Endodermal cell (in vitro differentiated cells): Measurements from ENCODE around the gene ALCAM. TPM values are rescaled to one million over a fixed set of nuclear protein-coding genes. Genes with fewer than 3 reads are reported as not detected.

ENCODE experiments used
- DNase-seq: peaks from one replicate; pipeline ENCODE4 v3.0.0-alpha.2; 2017
- H3K27ac ChIP-seq: 2 replicates; pipeline ENCODE4 v1.5.1; 2013; ENCODE audit warnings: mild to moderate bottlenecking, low read depth, low read length, moderate library complexity
- H3K27me3 ChIP-seq: 2 replicates; pipeline ENCODE4 v1.6.1; 2013; ENCODE audit warnings: mild to moderate bottlenecking, low read length, moderate library complexity; ENCODE audit not compliant: insufficient read depth, control insufficient read depth, poor library complexity, severe bottlenecking
- H3K36me3 ChIP-seq: 2 replicates; pipeline ENCODE4 v1.7.0; 2013; ENCODE audit warnings: mild to moderate bottlenecking, low read length, moderate library complexity; ENCODE audit not compliant: control insufficient read depth, insufficient read depth
- H3K4me1 ChIP-seq: one replicate; pipeline ENCODE4 v1.7.0; 2013; ENCODE audit warnings: low read length; ENCODE audit not compliant: control insufficient read depth, insufficient read depth
- H3K4me3 ChIP-seq: 2 replicates; pipeline ENCODE4 v1.5.1; 2013; ENCODE audit warnings: mild to moderate bottlenecking, low read length, moderate library complexity
- H3K9ac ChIP-seq: 2 replicates; pipeline ENCODE4 v1.6.1; 2013; ENCODE audit warnings: mild to moderate bottlenecking, low read length, moderate library complexity; ENCODE audit not compliant: poor library complexity, severe bottlenecking; ENCODE audit errors: extremely low read depth
- H3K9me3 ChIP-seq: 2 replicates; pipeline ENCODE4 v1.6.1; 2013; ENCODE audit warnings: mild to moderate bottlenecking, low read length, moderate library complexity; ENCODE audit not compliant: control insufficient read depth
- H3K27ac Mint-ChIP-seq: 2 replicates; pipeline ENCODE4 v1.8.0; 2020; ENCODE audit warnings: mixed read lengths
- H3K27me3 Mint-ChIP-seq: 2 replicates; pipeline ENCODE4 v1.8.0; 2021; ENCODE audit warnings: mild to moderate bottlenecking, mixed read lengths; ENCODE audit not compliant: insufficient read depth
- H3K36me3 Mint-ChIP-seq: 2 replicates; pipeline ENCODE4 v1.8.0; 2020; ENCODE audit warnings: low read depth, mixed read lengths
- H3K4me1 Mint-ChIP-seq: 2 replicates; pipeline ENCODE4 v1.8.0; 2020; ENCODE audit warnings: mixed read lengths
- H3K4me3 Mint-ChIP-seq: 2 replicates; pipeline ENCODE4 v1.8.0; 2020; ENCODE audit warnings: mild to moderate bottlenecking, moderate library complexity, mixed read lengths
- H3K9me3 Mint-ChIP-seq: 2 replicates; pipeline ENCODE4 v1.8.0; 2020; ENCODE audit warnings: mild to moderate bottlenecking, mixed read lengths
- CTCF ChIP-seq: fragments of 200-600 bp; sonication (generic); conservative IDR thresholded peaks from 2 replicates; pipeline ENCODE4 v1.5.0; 2021; ENCODE audit warnings: antibody characterized with exemption, mild to moderate bottlenecking
- WGBS, 2 experiments: methylation state at CpG; one replicate each; pipeline versions ENCODE4 v1.1.5 to v1.1.7; 2013; ENCODE audit warnings: missing lambda C conversion rate in 2 of 2, mixed read lengths in 1 of 2; ENCODE audit not compliant: insufficient coverage in 1 of 2, insufficient read length in 1 of 2; 5-methylcytosine and 5-hydroxymethylcytosine counted together
- total RNA-seq, 2 donors: library from RNA; stranded (reverse); fragmentation: NEBNext Ultra II Directional in 1 of 2; extraction: Animal tissue kit (Norgen Biotek cat#: 25700) in 1 of 2; gene quantifications; 2 replicates in 1 of 2; 3 replicates in 1 of 2; pipeline ENCODE4 v1.2.1, GENCODE V29; 2021

ALCAM gene
- total RNA-seq, 2 donors from 2014 or later: 19.3 to 36.5 TPM

- Mint-ChIP-seq H3K9me3 (peaks cover 7% of the 10 kb centered on the region), H3K4me1 (no peaks in the 10 kb centered on the region), H3K4me3 (no peak overlapping the region), H3K27ac (no peak overlapping the region), H3K27me3 (no peaks in the 10 kb centered on the region), H3K36me3 (peaks cover 2% of the 10 kb centered on the region)
- 90 to 93% methylated on average over 2 to 7 of the region's 7 CpGs for WGBS, 2 experiments
- H3K9me3 ChIP-seq: peaks cover 5% of the 10 kb centered on the region
- no peaks in the 10 kb centered on the region for H3K27me3 ChIP-seq
- H3K4me3 ChIP-seq: no peak overlapping the region
- no peak for TF ChIP-seq CTCF
- H3K27ac ChIP-seq: no peak overlapping the region
- DNase-seq: no peak
- no peaks in the 10 kb centered on the region for H3K4me1 ChIP-seq
- no peaks in the 10 kb centered on the region for H3K36me3 ChIP-seq
- H3K9ac ChIP-seq: no peak overlapping the region
Observed at GRCh38 chr3:105580296-105580965, 213.7 kb downstream of the ALCAM start.

- Histone ChIP-seq H3K36me3 (no peaks in the 10 kb centered on the region), H3K27ac (no peak overlapping the region), H3K4me3 (no peak overlapping the region), H3K4me1 (no peaks in the 10 kb centered on the region), H3K27me3 (no peaks in the 10 kb centered on the region), H3K9me3 (peaks cover 5% of the 10 kb centered on the region), H3K9ac (no peak overlapping the region)
- H3K27me3 Mint-ChIP-seq: no peaks in the 10 kb centered on the region
- H3K27ac Mint-ChIP-seq: no peak overlapping the region
- no peaks in the 10 kb centered on the region for H3K4me1 Mint-ChIP-seq
- peaks cover 7% of the 10 kb centered on the region for H3K9me3 Mint-ChIP-seq
- TF ChIP-seq CTCF: no peak
- no peak overlapping the region for H3K4me3 Mint-ChIP-seq
- 91 to 95% methylated on average over 5 to 6 of the region's 6 CpGs for WGBS, 2 experiments
- DNase-seq: no peak
- peaks cover 2% of the 10 kb centered on the region for H3K36me3 Mint-ChIP-seq
Observed at GRCh38 chr3:105582015-105582414, 215.3 kb downstream of the ALCAM start.

GRCh38 chr3:105584003-105584790 lies 217.5 kb downstream of the ALCAM start:
- no peaks in the 10 kb centered on the region for H3K27me3 Mint-ChIP-seq
- 89 to 94% methylated on average over 3 of the region's 3 CpGs for WGBS, 2 experiments
- peaks cover 7% of the 10 kb centered on the region for H3K9me3 Mint-ChIP-seq
- no peak for TF ChIP-seq CTCF
- no peak overlapping the region for H3K27ac Mint-ChIP-seq
- H3K27ac ChIP-seq: no peak overlapping the region
- no peaks in the 10 kb centered on the region for H3K27me3 ChIP-seq
- peaks cover 5% of the 10 kb centered on the region for H3K9me3 ChIP-seq
- H3K36me3 Mint-ChIP-seq: peaks cover 2% of the 10 kb centered on the region
- no peaks in the 10 kb centered on the region for H3K4me1 Mint-ChIP-seq
- H3K36me3 ChIP-seq: no peaks in the 10 kb centered on the region
- no peak overlapping the region for H3K9ac ChIP-seq
- no peak overlapping the region for H3K4me3 ChIP-seq
- no peaks in the 10 kb centered on the region for H3K4me1 ChIP-seq
- DNase-seq: peak; percentile 59
- H3K4me3 Mint-ChIP-seq: no peak overlapping the region
